ENCODE data around the gene GNG4.

DNA sequence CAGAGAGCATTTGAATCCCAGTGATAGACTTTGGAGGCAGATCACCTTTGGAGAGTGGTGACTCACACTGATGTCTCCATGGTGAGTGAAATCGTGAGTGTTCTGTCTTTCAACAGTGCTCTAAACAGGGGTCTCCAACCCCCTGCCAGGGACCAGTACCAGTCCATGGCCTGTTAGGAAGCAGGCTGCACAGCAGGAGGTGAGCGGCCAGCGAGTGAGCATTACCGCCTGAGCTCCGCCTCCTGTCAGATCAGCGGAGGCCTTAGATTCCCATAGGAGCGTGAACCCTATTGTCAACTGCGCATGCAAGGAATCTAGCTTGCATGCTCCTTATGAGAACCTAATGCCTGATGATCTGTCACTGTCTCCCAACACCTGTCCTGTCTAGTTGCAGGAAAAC lies 83.5 kb downstream of the GNG4 start:
- TF ChIP-seq, protein P1, sequence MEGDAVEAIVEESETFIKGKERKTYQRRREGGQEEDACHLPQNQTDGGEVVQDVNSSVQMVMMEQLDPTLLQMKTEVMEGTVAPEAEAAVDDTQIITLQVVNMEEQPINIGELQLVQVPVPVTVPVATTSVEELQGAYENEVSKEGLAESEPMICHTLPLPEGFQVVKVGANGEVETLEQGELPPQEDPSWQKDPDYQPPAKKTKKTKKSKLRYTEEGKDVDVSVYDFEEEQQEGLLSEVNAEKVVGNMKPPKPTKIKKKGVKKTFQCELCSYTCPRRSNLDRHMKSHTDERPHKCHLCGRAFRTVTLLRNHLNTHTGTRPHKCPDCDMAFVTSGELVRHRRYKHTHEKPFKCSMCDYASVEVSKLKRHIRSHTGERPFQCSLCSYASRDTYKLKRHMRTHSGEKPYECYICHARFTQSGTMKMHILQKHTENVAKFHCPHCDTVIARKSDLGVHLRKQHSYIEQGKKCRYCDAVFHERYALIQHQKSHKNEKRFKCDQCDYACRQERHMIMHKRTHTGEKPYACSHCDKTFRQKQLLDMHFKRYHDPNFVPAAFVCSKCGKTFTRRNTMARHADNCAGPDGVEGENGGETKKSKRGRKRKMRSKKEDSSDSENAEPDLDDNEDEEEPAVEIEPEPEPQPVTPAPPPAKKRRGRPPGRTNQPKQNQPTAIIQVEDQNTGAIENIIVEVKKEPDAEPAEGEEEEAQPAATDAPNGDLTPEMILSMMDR (IDR thresholded peaks at IDR 0.05; ENCODE audit: poor library complexity): no peak
- no peak for TF ChIP-seq EZH2 (IDR thresholded peaks at IDR 0.05; ENCODE audit: borderline replicate concordance)
